ENCODE data around the gene ALK.

- no peak for TF ChIP-seq EP300 (IDR thresholded peaks at IDR 0.05; ENCODE audit: borderline replicate concordance in 1 of 2, low read depth in 1 of 2, low read length in 1 of 2)
- no peak for TF ChIP-seq TCF12 (IDR thresholded peaks at IDR 0.05)
- TF ChIP-seq USF2 (IDR thresholded peaks at IDR 0.05; ENCODE audit: borderline replicate concordance, low read depth, low read length): no peak
- no peak for TF ChIP-seq NRF1 (IDR thresholded peaks at IDR 0.05; ENCODE audit: low read depth, low read length)
- TF ChIP-seq POLR2AphosphoS5 (IDR thresholded peaks at IDR 0.05; ENCODE audit: low read depth, low read length): no peak
- TF ChIP-seq CTCF (IDR thresholded peaks at IDR 0.05): peak; percentile 98
- no peak for TF ChIP-seq MXI1 (IDR thresholded peaks at IDR 0.05; ENCODE audit: low read depth, low read length)
- TF ChIP-seq PBX3 (IDR thresholded peaks at IDR 0.05): no peak
- TF ChIP-seq GABPA (IDR thresholded peaks at IDR 0.05; ENCODE audit: low read depth): no peak
- TF ChIP-seq TAF1 (IDR thresholded peaks at IDR 0.05; ENCODE audit: borderline replicate concordance, low read depth, low read length): no peak
- no peak for TF ChIP-seq JUND (IDR thresholded peaks at IDR 0.05)
- TF ChIP-seq USF1 (IDR thresholded peaks at IDR 0.05; ENCODE audit: borderline replicate concordance, low read depth): no peak
Observed at GRCh38 chr2:29196792-29197788, 724.3 kb downstream of the ALK start.
